MG63 (cell line): Measurements from ENCODE around the gene SLC1A5. TPM values are rescaled to one million over a fixed set of nuclear protein-coding genes. Genes with fewer than 3 reads are reported as not detected.
A peak's percentile ranks its signal among the peaks of the same experiment; 100 is the strongest.
"Not testable (repeated sequence)": the region's sequence is repeated elsewhere in the genome, so short reads cannot be mapped to it uniquely, and the experiment has no call there.

ENCODE experiments used
- DNase-seq: peaks from one replicate; pipeline ENCODE4 v3.0.0-alpha.2; 2020
- H3K27me3 ChIP-seq: fragments of 250-450 bp; sonication (Bioruptor Pico); 2 replicates; pipeline ENCODE4 v1.5.1; 2020; ENCODE audit warnings: mild to moderate bottlenecking, moderate library complexity
- H3K36me3 ChIP-seq: fragments of 250-450 bp; sonication (Bioruptor Pico); 2 replicates; pipeline ENCODE4 v1.5.1; 2020; ENCODE audit warnings: mild to moderate bottlenecking, moderate library complexity
- H3K4me3 ChIP-seq: fragments of 250-450 bp; sonication (Bioruptor Pico); 2 replicates; pipeline ENCODE4 v1.5.1; 2020; ENCODE audit warnings: mild to moderate bottlenecking, moderate library complexity
- H3K9me3 ChIP-seq: fragments of 250-450 bp; sonication (Bioruptor Pico); 2 replicates; pipeline ENCODE4 v1.5.1; 2020; ENCODE audit warnings: mild to moderate bottlenecking, moderate library complexity
- total RNA-seq: library from RNA; depleted of rRNA; stranded (reverse); fragments of >200 nt; shearing (Covaris generic); gene quantifications from 2 replicates; pipeline ENCODE4 v1.2.3, GENCODE V29; 2014; ENCODE audit warnings: low replicate concordance; rRNA removed

The SLC1A5 gene
- 170 and 305 TPM in 2 replicates for total RNA-seq

- H3K4me3 ChIP-seq = peak within 1 kb of the TSS; percentile 79
- peaks cover 39% of the 10 kb centered on the region for H3K36me3 ChIP-seq
- peak; percentile 99 for DNase-seq
- no peaks in the 10 kb centered on the region for H3K9me3 ChIP-seq
- no peaks in the 10 kb centered on the region for H3K27me3 ChIP-seq
Observed at GRCh38 chr19:46788262-46788967, at the start of gene SLC1A5. Gene SLC1A5, minus strand, starts transcription at chr19:46788594. Its CDS starts 629 bp downstream, at chr19:46787965.

GRCh38 chr19:46838160-46838559, 49.8 kb upstream of the SLC1A5 start:
- no peaks in the 10 kb centered on the region for H3K9me3 ChIP-seq
- H3K27me3 ChIP-seq = no peaks in the 10 kb centered on the region; the same call in 1 of the 2 replicates
- peaks cover 73% of the 10 kb centered on the region for H3K36me3 ChIP-seq
- no peak for DNase-seq
- H3K4me3 ChIP-seq = no peak overlapping the region

DNA sequence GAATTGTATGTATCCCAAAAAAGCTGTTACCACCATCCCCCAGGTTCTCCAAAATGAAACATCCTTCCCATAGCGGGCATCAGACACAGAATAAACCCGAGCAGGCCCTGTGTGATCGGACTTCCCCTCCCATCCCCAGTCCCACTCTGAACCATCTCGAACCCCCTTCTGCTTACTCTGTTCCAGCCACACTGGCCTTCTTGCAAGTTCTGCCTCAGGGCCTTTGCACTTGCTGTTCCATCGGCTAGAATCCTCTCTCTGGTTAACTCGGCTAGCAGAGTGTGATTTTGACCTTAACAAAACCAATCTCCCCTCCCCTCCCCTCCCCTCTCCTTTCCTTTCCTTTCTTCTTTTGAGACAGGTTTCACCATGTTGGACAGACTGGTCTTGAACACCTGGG, 46.6 kb upstream of the SLC1A5 start:
- H3K27me3 ChIP-seq = no peaks in the 10 kb centered on the region; the same call in 1 of the 2 replicates
- no peak for DNase-seq
- no peaks in the 10 kb centered on the region for H3K9me3 ChIP-seq
- no peak overlapping the region for H3K4me3 ChIP-seq
- peaks cover 45% of the 10 kb centered on the region for H3K36me3 ChIP-seq

DNA sequence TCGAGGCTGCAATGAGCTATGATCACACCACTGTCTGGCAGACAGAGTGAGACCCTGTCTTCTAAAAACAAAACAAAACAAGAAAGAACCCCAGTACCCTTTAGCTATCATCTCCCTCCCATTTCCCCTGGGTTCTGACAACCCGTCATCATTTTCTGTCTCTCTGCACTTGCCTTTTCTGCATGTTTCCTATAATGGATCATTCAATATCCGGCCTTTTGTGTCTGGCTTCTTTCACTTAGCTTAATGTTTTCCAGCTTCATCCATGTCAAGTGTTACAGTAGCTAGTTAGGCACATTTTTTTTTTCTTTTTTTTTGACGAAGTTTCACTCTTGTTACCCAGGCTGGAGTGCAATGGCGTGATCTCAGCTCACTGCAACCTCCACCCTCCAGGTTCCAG, 45.7 kb upstream of the SLC1A5 start:
- no peak for DNase-seq
- H3K9me3 ChIP-seq = no peaks in the 10 kb centered on the region
- no peak overlapping the region for H3K4me3 ChIP-seq
- H3K27me3 ChIP-seq = no peaks in the 10 kb centered on the region; the same call in 1 of the 2 replicates
- peaks cover 37% of the 10 kb centered on the region for H3K36me3 ChIP-seq

DNA sequence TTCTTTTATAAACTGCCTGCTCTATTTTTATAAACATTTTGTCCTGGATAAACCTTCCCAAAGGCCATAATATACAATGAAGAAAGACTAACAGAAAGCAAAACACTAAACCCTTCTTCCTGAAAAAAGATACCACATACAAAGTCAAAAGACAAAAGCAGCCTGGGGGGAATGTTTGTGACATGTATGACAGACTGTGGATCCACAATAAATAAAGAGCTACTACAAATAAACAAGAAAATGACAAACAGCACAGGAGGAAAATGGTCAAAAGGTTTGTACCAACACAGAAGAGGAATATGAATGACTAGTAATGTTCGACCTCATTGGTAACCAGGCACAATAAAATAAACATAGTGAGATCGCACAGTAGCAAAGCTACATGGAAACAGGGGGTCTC, 42.5 kb upstream of the SLC1A5 start:
- Histone ChIP-seq H3K4me3 (no peak overlapping the region), H3K27me3 (no peaks in the 10 kb centered on the region; the same call in 1 of the 2 replicates), H3K9me3 (no peaks in the 10 kb centered on the region), H3K36me3 (peaks cover 9% of the 10 kb centered on the region)
- DNase-seq = no peak

- no peaks in the 10 kb centered on the region for H3K9me3 ChIP-seq
- no peaks in the 10 kb centered on the region for H3K36me3 ChIP-seq
- DNase-seq = no peak
- no peaks in the 10 kb centered on the region for H3K27me3 ChIP-seq
- no peak overlapping the region for H3K4me3 ChIP-seq
Observed at GRCh38 chr19:46828484-46828883, 40.1 kb upstream of the SLC1A5 start.

DNA sequence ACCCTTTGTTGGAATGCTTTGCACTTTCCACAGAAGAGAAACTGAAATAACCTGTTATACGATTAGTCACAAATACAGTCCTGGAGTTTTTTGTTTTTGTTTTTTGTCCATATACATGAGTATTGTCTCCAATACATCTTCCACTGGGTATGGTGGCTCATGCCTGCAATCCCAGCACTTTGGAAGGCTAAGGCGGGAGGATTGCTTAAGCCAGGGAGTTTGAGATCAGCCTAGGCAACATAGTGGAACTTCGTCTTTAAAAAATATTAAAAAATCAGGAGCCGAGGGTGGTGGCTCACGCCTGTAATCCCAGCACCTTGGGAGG, 37.3 kb upstream of the SLC1A5 start:
- Histone ChIP-seq H3K9me3 (no peaks in the 10 kb centered on the region), H3K4me3 (no peak overlapping the region)
- no peak for DNase-seq

GRCh38 chr19:46824890-46825730, 36.7 kb upstream of the SLC1A5 start:
- H3K9me3 ChIP-seq = no peaks in the 10 kb centered on the region
- no peak overlapping the region for H3K4me3 ChIP-seq
- no peak for DNase-seq
- no peaks in the 10 kb centered on the region for H3K36me3 ChIP-seq
- no peaks in the 10 kb centered on the region for H3K27me3 ChIP-seq

More for the DNA sequence above, 37.3 kb upstream of the SLC1A5 start:
- Histone ChIP-seq H3K36me3 (no peaks in the 10 kb centered on the region), H3K27me3 (no peaks in the 10 kb centered on the region)

- Histone ChIP-seq H3K4me3 (no peak overlapping the region), H3K27me3 (no peaks in the 10 kb centered on the region)
- no peak for DNase-seq
Observed at GRCh38 chr19:46823049-46823448, 34.7 kb upstream of the SLC1A5 start.

GRCh38 chr19:46822410-46822787, 34.0 kb upstream of the SLC1A5 start:
- H3K4me3 ChIP-seq, H3K36me3 ChIP-seq, H3K27me3 ChIP-seq, DNase-seq, H3K9me3 ChIP-seq: not testable (repeated sequence)

More at GRCh38 chr19:46823049-46823448, 34.7 kb upstream of the SLC1A5 start:
- no peaks in the 10 kb centered on the region for H3K36me3 ChIP-seq
- no peaks in the 10 kb centered on the region for H3K9me3 ChIP-seq

DNA sequence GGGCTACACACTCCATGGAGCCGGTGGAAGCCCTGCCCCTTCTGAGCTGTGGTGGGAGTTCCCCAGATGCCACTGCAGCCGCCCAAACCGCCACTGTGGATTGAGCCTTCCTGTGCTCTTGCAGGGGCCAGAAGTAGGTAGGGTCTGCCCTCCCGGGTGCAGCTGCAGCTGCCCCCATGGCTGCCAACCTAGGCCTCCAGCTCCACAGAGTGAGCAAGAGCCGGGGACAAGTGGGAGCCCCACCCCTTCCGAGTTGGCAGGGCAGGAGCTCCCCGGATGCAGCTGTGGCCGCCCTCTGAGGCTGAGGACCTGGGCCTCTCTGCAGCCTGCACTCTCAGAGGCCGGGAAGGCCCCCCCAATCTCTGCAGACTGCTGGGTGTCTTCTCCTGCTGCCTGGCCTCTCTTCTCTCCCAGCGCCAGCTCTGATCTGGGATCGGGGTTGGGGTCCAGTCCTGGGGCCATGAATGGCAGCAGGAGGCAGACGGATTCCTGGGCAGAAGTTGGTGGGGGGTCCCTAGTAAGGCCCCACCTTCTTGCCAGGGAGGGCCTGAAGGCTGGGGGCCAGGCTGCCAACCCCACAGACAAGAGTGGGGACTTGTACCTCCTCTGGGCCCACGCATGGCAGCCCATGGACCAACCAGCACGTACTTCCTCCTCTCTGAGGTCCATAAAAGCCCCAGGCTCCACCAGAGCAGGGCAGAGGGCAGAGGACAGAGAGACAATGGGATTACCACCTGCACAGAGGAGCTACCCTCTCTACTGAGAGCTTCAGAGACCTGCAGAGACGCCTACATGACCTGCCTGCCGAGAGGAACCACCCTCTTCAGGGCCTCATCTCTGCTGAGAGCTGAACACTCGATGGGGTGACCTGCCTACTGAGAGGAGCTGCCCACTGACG, 33.4 kb upstream of the SLC1A5 start:
- H3K36me3 ChIP-seq = no peaks in the 10 kb centered on the region
- H3K4me3 ChIP-seq = no peak overlapping the region
- no peak for DNase-seq
- H3K9me3 ChIP-seq = no peaks in the 10 kb centered on the region
- no peaks in the 10 kb centered on the region for H3K27me3 ChIP-seq

- peak; percentile 29 for DNase-seq
- Histone ChIP-seq H3K27me3 (no peaks in the 10 kb centered on the region), H3K4me3 (no peak overlapping the region), H3K9me3 (no peaks in the 10 kb centered on the region), H3K36me3 (no peaks in the 10 kb centered on the region)
Observed at GRCh38 chr19:46818812-46819211, 30.4 kb upstream of the SLC1A5 start.

- Histone ChIP-seq H3K4me3 (no peak overlapping the region), H3K9me3 (no peaks in the 10 kb centered on the region), H3K36me3 (no peaks in the 10 kb centered on the region), H3K27me3 (no peaks in the 10 kb centered on the region)
- no peak for DNase-seq
Observed at GRCh38 chr19:46815833-46816627, 27.6 kb upstream of the SLC1A5 start.

- Histone ChIP-seq H3K4me3 (no peak overlapping the region), H3K27me3 (no peaks in the 10 kb centered on the region), H3K9me3 (no peaks in the 10 kb centered on the region), H3K36me3 (no peaks in the 10 kb centered on the region)
- DNase-seq = no peak
Observed at GRCh38 chr19:46813839-46814358, 25.5 kb upstream of the SLC1A5 start.

DNA sequence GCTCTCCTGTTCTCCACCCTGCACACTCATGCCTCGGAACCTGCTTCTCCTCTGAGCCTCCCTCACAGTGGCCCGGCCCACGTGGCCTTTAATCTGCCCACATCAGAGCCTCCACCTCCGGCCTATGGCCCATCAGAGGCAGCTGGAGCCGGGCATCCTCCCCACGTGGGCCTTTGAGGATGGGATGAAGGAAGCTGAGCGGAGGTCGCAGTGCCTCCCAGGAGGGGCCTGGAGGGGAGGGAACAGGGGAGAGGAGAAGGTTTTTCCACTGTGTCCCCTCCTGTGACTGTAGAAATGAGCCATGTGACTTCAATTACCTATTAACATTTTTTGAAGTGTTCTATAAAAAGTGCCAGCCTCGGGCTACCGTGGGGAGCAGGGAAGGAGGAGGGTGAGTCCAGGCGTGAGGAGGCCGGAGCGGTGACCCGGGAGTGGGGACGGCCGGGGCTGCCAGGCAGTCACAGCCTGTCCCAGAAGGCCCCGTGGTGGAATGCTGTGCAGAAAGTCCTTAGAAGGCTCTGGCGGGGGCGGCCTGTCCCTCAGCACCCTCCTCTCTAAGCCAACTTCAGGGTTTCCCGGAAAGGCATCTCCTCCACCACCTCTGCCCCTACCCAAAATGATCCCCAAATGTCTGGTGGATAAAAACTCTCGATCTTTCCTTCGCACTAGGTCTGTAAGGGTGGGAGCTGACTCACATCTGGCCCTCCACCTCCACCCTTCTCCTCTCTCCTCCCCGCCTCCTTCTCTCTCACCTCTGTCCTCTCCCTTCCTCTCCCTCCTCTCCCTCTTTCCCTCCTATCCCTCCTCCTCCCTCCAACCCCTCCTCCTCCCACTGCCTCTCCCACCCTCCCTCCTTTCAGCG, 24.8 kb upstream of the SLC1A5 start:
- Histone ChIP-seq H3K36me3 (no peaks in the 10 kb centered on the region), H3K27me3 (no peaks in the 10 kb centered on the region), H3K4me3 (no peak overlapping the region), H3K9me3 (no peaks in the 10 kb centered on the region)
- no peak for DNase-seq
